NCI-H748 (cell line): Measurements from ENCODE around the gene FEZ2.
"Not testable (repeated sequence)": the region's sequence is repeated elsewhere in the genome, so short reads cannot be mapped to it uniquely, and the experiment has no call there.

ENCODE experiments used
- DNase-seq: peaks from one replicate; lab custom pipeline; 2025; ENCODE audit not compliant: unreplicated experiment; lab: John Stamatoyannopoulos, UW

Gene FEZ2

GRCh38 chr2:36597532-36598377, at the start of gene FEZ2:
Gene FEZ2, minus strand, starts transcription at chr2:36598168. Its CDS starts 26 bp downstream, at chr2:36598142.
- peak; percentile 80 for DNase-seq

- DNase-seq: no peak
Observed at GRCh38 chr2:36634981-36635597, 37.1 kb upstream of the FEZ2 start.

GRCh38 chr2:36633470-36634092, 35.6 kb upstream of the FEZ2 start:
- no peak for DNase-seq

GRCh38 chr2:36626756-36627155, 28.8 kb upstream of the FEZ2 start:
- no peak for DNase-seq

GRCh38 chr2:36626071-36626470, 28.1 kb upstream of the FEZ2 start:
- no peak for DNase-seq

- DNase-seq: no peak
Observed at GRCh38 chr2:36625304-36625703, 27.3 kb upstream of the FEZ2 start.

GRCh38 chr2:36620321-36620720, 22.4 kb upstream of the FEZ2 start:
- DNase-seq: no peak

GRCh38 chr2:36618381-36618780, 20.4 kb upstream of the FEZ2 start:
- DNase-seq: peak; percentile 46

GRCh38 chr2:36616947-36617346, 19.0 kb upstream of the FEZ2 start:
- no peak for DNase-seq

GRCh38 chr2:36615222-36615621, 17.3 kb upstream of the FEZ2 start:
- no peak for DNase-seq

GRCh38 chr2:36613801-36614200, 15.8 kb upstream of the FEZ2 start:
- DNase-seq: no peak

GRCh38 chr2:36611316-36611990, 13.5 kb upstream of the FEZ2 start:
- no peak for DNase-seq

- DNase-seq: peak; percentile 74
Observed at GRCh38 chr2:36609507-36609906, 11.5 kb upstream of the FEZ2 start.

GRCh38 chr2:36607947-36608346, 10.0 kb upstream of the FEZ2 start:
- DNase-seq: no peak

GRCh38 chr2:36606925-36607324, 9.0 kb upstream of the FEZ2 start:
- DNase-seq: no peak

GRCh38 chr2:36605273-36605672, 7.3 kb upstream of the FEZ2 start:
- DNase-seq: no peak

- not testable (repeated sequence) for DNase-seq
Observed at GRCh38 chr2:36603629-36604028, 5.7 kb upstream of the FEZ2 start.

GRCh38 chr2:36597003-36597531, 901 bp downstream of the FEZ2 start:
- DNase-seq: no peak

- DNase-seq: no peak
Observed at GRCh38 chr2:36596397-36596796, 1.6 kb downstream of the FEZ2 start.

- DNase-seq: no peak
Observed at GRCh38 chr2:36594849-36595248, 3.1 kb downstream of the FEZ2 start.

- DNase-seq: no peak
Observed at GRCh38 chr2:36589230-36589630, 8.7 kb downstream of the FEZ2 start.
